Panc1 (cell line): ENCODE measurements around the gene HELZ. TPM values are rescaled to one million over a fixed set of nuclear protein-coding genes. Genes with fewer than 3 reads are reported as not detected.

ENCODE experiments used
- ATAC-seq: fragments of 200-7000 bp; cut with Tn5 transposase; 2 replicates; pipeline ENCODE4 v1.9.1; 2020; ENCODE audit warnings: mild to moderate bottlenecking, moderate library complexity
- BruUV-seq: library from RNA; stranded (reverse); fragments of 400-500 nt; replicated peaks from 2 replicates; lab custom pipeline; 2021; lab: Mats Ljungman, UMichigan
- CTCF ChIA-PET: fragments of 300-600 bp; sonication (Branson Sonifier 250); formaldehyde crosslinking; loops from one replicate; lab custom pipeline; 2022; ENCODE audit warnings: antibody characterized with exemption; lab: Charles Lee
- POLR2A ChIA-PET: fragments of 300-600 bp; sonication (Branson Sonifier 250); formaldehyde crosslinking; loops from one replicate; lab custom pipeline; 2022; ENCODE audit warnings: antibody characterized with exemption; lab: Charles Lee
- DNase-seq: peaks from one replicate; pipeline ENCODE4 v3.0.0-alpha.2; 2010; ENCODE audit warnings: low read depth, low spot score
- H3K27ac ChIP-seq: 2 replicates; pipeline ENCODE4 v1.5.1; 2011; ENCODE audit warnings: mild to moderate bottlenecking, low read length, inconsistent platforms
- H3K27me3 ChIP-seq: fragments of 200-500 bp; sonication (Bioruptor generic); 2 replicates; pipeline ENCODE4 v1.6.0; 2014; ENCODE audit warnings: low read length, inconsistent platforms; ENCODE audit not compliant: control insufficient read depth, insufficient read depth
- H3K36me3 ChIP-seq: fragments of 200-500 bp; sonication (Bioruptor generic); 2 replicates; pipeline ENCODE4 v1.5.1; 2014; ENCODE audit warnings: inconsistent platforms, mild to moderate bottlenecking, low read length, moderate library complexity; ENCODE audit not compliant: control insufficient read depth, insufficient read depth
- H3K4me1 ChIP-seq: 2 replicates; pipeline ENCODE4 v1.5.1; 2011; ENCODE audit warnings: inconsistent platforms, mild to moderate bottlenecking, low read length, moderate library complexity; ENCODE audit not compliant: control insufficient read depth, insufficient read depth
- H3K4me3 ChIP-seq, 2 experiments: 2 replicates each; pipeline ENCODE4 v1.5.1; 2011 to 2012; ENCODE audit warnings: low read depth in 2 of 2, low read length in 2 of 2, mild to moderate bottlenecking in 2 of 2, inconsistent platforms in 1 of 2, moderate library complexity in 1 of 2
- H3K9me3 ChIP-seq: fragments of 200-500 bp; sonication (Bioruptor generic); 2 replicates; pipeline ENCODE4 v1.5.1; 2014; ENCODE audit warnings: low read depth, mild to moderate bottlenecking, inconsistent platforms, low read length, moderate library complexity; ENCODE audit not compliant: control insufficient read depth, insufficient read depth
- CTCF ChIP-seq: fragments of 450-650 bp; IDR thresholded peaks from 2 replicates; pipeline ENCODE4 v1.5.1; 2017; ENCODE audit warnings: mild to moderate bottlenecking
- POLR2AphosphoS5 ChIP-seq: IDR thresholded peaks from 2 replicates; pipeline ENCODE4 v1.6.1; 2012; ENCODE audit warnings: mild to moderate bottlenecking, low read depth, low read length, moderate library complexity
- REST ChIP-seq, 2 experiments: IDR thresholded peaks; 2 replicates each; pipeline ENCODE4 v1.6.1; 2011 to 2012; ENCODE audit warnings: low read depth in 2 of 2, control low read depth in 1 of 2, low read length in 1 of 2, mild to moderate bottlenecking in 1 of 2, moderate library complexity in 1 of 2; ENCODE audit not compliant: insufficient read depth in 1 of 2
- SIN3A ChIP-seq: IDR thresholded peaks from 2 replicates; pipeline ENCODE4 v1.6.1; 2012; ENCODE audit warnings: low read depth, mild to moderate bottlenecking, low read length, moderate library complexity, borderline replicate concordance; ENCODE audit not compliant: insufficient read depth
- TCF7L2 ChIP-seq: IDR thresholded peaks from 2 replicates; pipeline ENCODE4 v1.6.1; 2011; ENCODE audit warnings: mild to moderate bottlenecking, low read depth, low read length, inconsistent platforms
- in situ Hi-C: cut with HindIII; loops from 2 replicates; pipeline ENCODE4 v1.10.0; 2016; ENCODE audit warnings: low sequenced_read_pairs, low pct_unique_long_range_greater_than_20kb
- intact Hi-C: fragments of 100-400 bp; cut with micrococcal nuclease; formaldehyde crosslinking; loops from one replicate; pipeline ENCODE4 v1.10.0; 2022; ENCODE audit not compliant: unreplicated experiment
- total RNA-seq: library from RNA; stranded (reverse); gene quantifications from one replicate; pipeline ENCODE4 v1.2.1, GENCODE V29; 2021; ENCODE audit not compliant: unreplicated experiment

The HELZ gene
- total RNA-seq, 1 experiment from 2014 or later: 15.0 TPM

- Histone ChIP-seq H3K27me3 (no peaks in the 10 kb centered on the region), H3K36me3 (no peaks in the 10 kb centered on the region), H3K4me3 (no peak overlapping the region), H3K4me1 (no peaks in the 10 kb centered on the region), H3K9me3 (no peaks in the 10 kb centered on the region), H3K27ac (no peak overlapping the region)
- intact Hi-C loops (no loop called here), in situ Hi-C loops (no loop called here)
- TF ChIP-seq REST (IDR thresholded peaks at IDR 0.05; ENCODE audit: insufficient read depth in 1 of 2, low read depth in 2 of 2, low read length in 1 of 2): no peak
- no peak for TF ChIP-seq POLR2AphosphoS5
- no peak for TF ChIP-seq SIN3A
- no peak for TF ChIP-seq CTCF
- no peak for TF ChIP-seq TCF7L2
- BruUV-seq: no TSS peak
- ChIA-PET POLR2A (no interaction called here), CTCF (no interaction called here)
- ATAC-seq (no peak), DNase-seq (no peak)
Observed at GRCh38 chr17:67035131-67036083, 209.6 kb downstream of the HELZ start.

GRCh38 chr17:67033613-67034012 is 211.4 kb downstream of the HELZ start:
- H3K4me1 ChIP-seq: no peaks in the 10 kb centered on the region
- TF ChIP-seq TCF7L2 (no peak), CTCF (no peak), REST (IDR thresholded peaks at IDR 0.05; ENCODE audit: insufficient read depth in 1 of 2, low read depth in 2 of 2, low read length in 1 of 2) (no peak), SIN3A (no peak), POLR2AphosphoS5 (no peak)
- no peak overlapping the region for H3K27ac ChIP-seq
- ATAC-seq (no peak), DNase-seq (no peak)
- intact Hi-C loops (no loop called here), in situ Hi-C loops (no loop called here)
- no peaks in the 10 kb centered on the region for H3K36me3 ChIP-seq
- H3K4me3 ChIP-seq: no peak overlapping the region
- POLR2A ChIA-PET: interaction anchor here (0.6 kb wide), 1 partner anchor 169 kb away, joined by 3 read pairs; no protein-coding TSS in a partner anchor
- H3K27me3 ChIP-seq: no peaks in the 10 kb centered on the region
- H3K9me3 ChIP-seq: no peaks in the 10 kb centered on the region
- no TSS peak for BruUV-seq
- CTCF ChIA-PET: no interaction called here
